Effector memory CD4-positive, alpha-beta T cell (primary cell): ENCODE measurements around the gene LRRC36.

Source experiments
- DNase-seq, 3 donors: peaks; one replicate each; pipeline ENCODE4 v3.0.0-alpha.2; 2020
- H3K27ac ChIP-seq: 2 replicates; pipeline ENCODE4 v1.7.0; 2013; ENCODE audit warnings: mild to moderate bottlenecking, low read length, moderate library complexity; ENCODE audit not compliant: insufficient read depth, poor library complexity, severe bottlenecking
- H3K27me3 ChIP-seq: replicated peaks from 2 replicates; pipeline ENCODE4 v1.7.0; 2013; ENCODE audit warnings: mild to moderate bottlenecking, low read length; ENCODE audit not compliant: insufficient read depth, control insufficient read depth, poor library complexity, severe bottlenecking
- H3K36me3 ChIP-seq: 2 replicates; pipeline ENCODE4 v1.7.0; 2013; ENCODE audit warnings: mild to moderate bottlenecking, low read length, moderate library complexity; ENCODE audit not compliant: control insufficient read depth, insufficient read depth
- H3K4me1 ChIP-seq: 2 replicates; pipeline ENCODE4 v1.7.0; 2013; ENCODE audit warnings: low read length, mild to moderate bottlenecking; ENCODE audit not compliant: control insufficient read depth, insufficient read depth, poor library complexity, severe bottlenecking
- H3K4me3 ChIP-seq: 2 replicates; pipeline ENCODE4 v1.7.0; 2013; ENCODE audit warnings: low read length, low read depth, mild to moderate bottlenecking; ENCODE audit not compliant: insufficient read depth, poor library complexity, severe bottlenecking
- H3K9me3 ChIP-seq: 2 replicates; pipeline ENCODE4 v1.7.0; 2013; ENCODE audit warnings: mild to moderate bottlenecking, low read length, moderate library complexity; ENCODE audit not compliant: control insufficient read depth

The LRRC36 gene

GRCh38 chr16:67424261-67424615 lies 97.6 kb downstream of the LRRC36 start:
- no peaks in the 10 kb centered on the region for H3K4me1 ChIP-seq
- no peaks in the 10 kb centered on the region for H3K36me3 ChIP-seq
- no peaks in the 10 kb centered on the region for H3K9me3 ChIP-seq
- DNase-seq: no peak
- peaks cover 16% of the 10 kb centered on the region for H3K27me3 ChIP-seq
- H3K27ac ChIP-seq: no peak overlapping the region
- H3K4me3 ChIP-seq: no peak overlapping the region

GRCh38 chr16:67425061-67425460 lies 98.4 kb downstream of the LRRC36 start:
- H3K4me3 ChIP-seq: no peak overlapping the region
- H3K4me1 ChIP-seq: no peaks in the 10 kb centered on the region
- H3K27me3 ChIP-seq: peaks cover 25% of the 10 kb centered on the region
- DNase-seq: no peak
- no peaks in the 10 kb centered on the region for H3K36me3 ChIP-seq
- H3K9me3 ChIP-seq: no peaks in the 10 kb centered on the region
- H3K27ac ChIP-seq: no peak overlapping the region

- Histone ChIP-seq H3K9me3 (no peaks in the 10 kb centered on the region), H3K27me3 (peaks cover 30% of the 10 kb centered on the region), H3K36me3 (no peaks in the 10 kb centered on the region), H3K4me3 (no peak overlapping the region), H3K4me1 (peaks cover 5% of the 10 kb centered on the region), H3K27ac (no peak overlapping the region)
- DNase-seq: no peak
These were observed 99.0 kb downstream of the LRRC36 start for GRCh38 chr16:67425580-67425979.

- Histone ChIP-seq H3K4me1 (peaks cover 6% of the 10 kb centered on the region), H3K27ac (no peak overlapping the region), H3K4me3 (no peak overlapping the region), H3K27me3 (peaks cover 31% of the 10 kb centered on the region), H3K9me3 (no peaks in the 10 kb centered on the region), H3K36me3 (no peaks in the 10 kb centered on the region)
- DNase-seq: no peak
These were observed 99.4 kb downstream of the LRRC36 start for GRCh38 chr16:67426022-67426421.

- peaks cover 6% of the 10 kb centered on the region for H3K4me1 ChIP-seq
- no peak overlapping the region for H3K4me3 ChIP-seq
- no peaks in the 10 kb centered on the region for H3K9me3 ChIP-seq
- no peak overlapping the region for H3K27ac ChIP-seq
- DNase-seq: no peak
- H3K27me3 ChIP-seq: peaks cover 31% of the 10 kb centered on the region
- H3K36me3 ChIP-seq: no peaks in the 10 kb centered on the region
These were observed 100.3 kb downstream of the LRRC36 start for GRCh38 chr16:67426950-67427349.

- no peaks in the 10 kb centered on the region for H3K36me3 ChIP-seq
- H3K27me3 ChIP-seq: peaks cover 31% of the 10 kb centered on the region
- DNase-seq: peak in 1 of 3 donors; percentile 17
- peaks cover 6% of the 10 kb centered on the region for H3K4me1 ChIP-seq
- no peak overlapping the region for H3K4me3 ChIP-seq
- no peak overlapping the region for H3K27ac ChIP-seq
- H3K9me3 ChIP-seq: no peaks in the 10 kb centered on the region
These were observed 101.6 kb downstream of the LRRC36 start for GRCh38 chr16:67428146-67428731.

- no peak overlapping the region for H3K27ac ChIP-seq
- no peaks in the 10 kb centered on the region for H3K36me3 ChIP-seq
- H3K4me1 ChIP-seq: peaks cover 6% of the 10 kb centered on the region
- H3K27me3 ChIP-seq: peaks cover 28% of the 10 kb centered on the region
- H3K4me3 ChIP-seq: no peak overlapping the region
- DNase-seq: no peak
- no peaks in the 10 kb centered on the region for H3K9me3 ChIP-seq
These were observed 102.6 kb downstream of the LRRC36 start for GRCh38 chr16:67429053-67429798.

- Histone ChIP-seq H3K27me3 (peaks cover 25% of the 10 kb centered on the region), H3K9me3 (no peaks in the 10 kb centered on the region), H3K4me3 (peak overlapping the region; percentile 47), H3K36me3 (no peaks in the 10 kb centered on the region), H3K4me1 (peaks cover 6% of the 10 kb centered on the region), H3K27ac (no peak overlapping the region)
- DNase-seq: no peak
These were observed 103.3 kb downstream of the LRRC36 start for GRCh38 chr16:67429799-67430503.

GRCh38 chr16:67430504-67430976 lies 103.9 kb downstream of the LRRC36 start:
- no peak overlapping the region for H3K27ac ChIP-seq
- H3K9me3 ChIP-seq: no peaks in the 10 kb centered on the region
- H3K4me1 ChIP-seq: peaks cover 6% of the 10 kb centered on the region
- no peak for DNase-seq
- H3K27me3 ChIP-seq: peaks cover 23% of the 10 kb centered on the region
- peak overlapping the region; percentile 47 for H3K4me3 ChIP-seq
- H3K36me3 ChIP-seq: no peaks in the 10 kb centered on the region
